ENCODE results near the gene AQP12A.

Gene AQP12A

GRCh38 chr2:240712121-240712520, 20.5 kb downstream of the AQP12A start:
- H3K27me3 ChIP-seq = no peaks in the 10 kb centered on the region
- no peak overlapping the region for H3K4me3 ChIP-seq (ENCODE audit: low read depth, low read length)
- TF ChIP-seq CTCF (IDR thresholded peaks at IDR 0.05; ENCODE audit: low read depth, low read length) = no peak
- DNase-seq = no peak
- H3K36me3 ChIP-seq = no peaks in the 10 kb centered on the region
- no peaks in the 10 kb centered on the region for H3K4me1 ChIP-seq
- H3K9me3 ChIP-seq = no peaks in the 10 kb centered on the region

- TF ChIP-seq CTCF (IDR thresholded peaks at IDR 0.05; ENCODE audit: low read depth, low read length) = no peak
- no peak overlapping the region for H3K4me3 ChIP-seq (ENCODE audit: low read depth, low read length)
- no peaks in the 10 kb centered on the region for H3K36me3 ChIP-seq
- H3K4me1 ChIP-seq = no peaks in the 10 kb centered on the region
- H3K9me3 ChIP-seq = no peaks in the 10 kb centered on the region
- no peaks in the 10 kb centered on the region for H3K27me3 ChIP-seq
- DNase-seq = no peak
Measured at GRCh38 chr2:240713071-240713927, 21.6 kb downstream of the AQP12A start.

GRCh38 chr2:240713928-240714746, 22.5 kb downstream of the AQP12A start:
- no peaks in the 10 kb centered on the region for H3K27me3 ChIP-seq
- no peak for TF ChIP-seq CTCF (IDR thresholded peaks at IDR 0.05; ENCODE audit: low read depth, low read length)
- H3K9me3 ChIP-seq = no peaks in the 10 kb centered on the region
- no peaks in the 10 kb centered on the region for H3K4me1 ChIP-seq
- no peak for DNase-seq
- no peaks in the 10 kb centered on the region for H3K36me3 ChIP-seq
- H3K4me3 ChIP-seq (ENCODE audit: low read depth, low read length) = no peak overlapping the region

- H3K36me3 ChIP-seq = no peaks in the 10 kb centered on the region
- no peaks in the 10 kb centered on the region for H3K4me1 ChIP-seq
- H3K9me3 ChIP-seq = no peaks in the 10 kb centered on the region
- H3K27me3 ChIP-seq = no peaks in the 10 kb centered on the region
- no peak for DNase-seq
- no peak for TF ChIP-seq CTCF (IDR thresholded peaks at IDR 0.05; ENCODE audit: low read depth, low read length)
- no peak overlapping the region for H3K4me3 ChIP-seq (ENCODE audit: low read depth, low read length)
Measured at GRCh38 chr2:240714747-240715725, 23.4 kb downstream of the AQP12A start.

GRCh38 chr2:240716130-240716798, 24.6 kb downstream of the AQP12A start:
- Histone ChIP-seq H3K9me3 (no peaks in the 10 kb centered on the region), H3K27me3 (no peaks in the 10 kb centered on the region), H3K4me1 (no peaks in the 10 kb centered on the region), H3K36me3 (no peaks in the 10 kb centered on the region), H3K4me3 (ENCODE audit: low read depth, low read length) (no peak overlapping the region)
- DNase-seq = no peak
- no peak for TF ChIP-seq CTCF (IDR thresholded peaks at IDR 0.05; ENCODE audit: low read depth, low read length)
